ENCODE data around the gene KANK2. TPM values are rescaled to one million over a fixed set of nuclear protein-coding genes. Genes with fewer than 3 reads are reported as not detected.
"Not testable (repeated sequence)": the region's sequence is repeated elsewhere in the genome, so short reads cannot be mapped to it uniquely, and the experiment has no call there.

The KANK2 gene
- total and polyA plus RNA-seq, 4 donors = 56.3 to 270 (median 97.7) TPM

DNA sequence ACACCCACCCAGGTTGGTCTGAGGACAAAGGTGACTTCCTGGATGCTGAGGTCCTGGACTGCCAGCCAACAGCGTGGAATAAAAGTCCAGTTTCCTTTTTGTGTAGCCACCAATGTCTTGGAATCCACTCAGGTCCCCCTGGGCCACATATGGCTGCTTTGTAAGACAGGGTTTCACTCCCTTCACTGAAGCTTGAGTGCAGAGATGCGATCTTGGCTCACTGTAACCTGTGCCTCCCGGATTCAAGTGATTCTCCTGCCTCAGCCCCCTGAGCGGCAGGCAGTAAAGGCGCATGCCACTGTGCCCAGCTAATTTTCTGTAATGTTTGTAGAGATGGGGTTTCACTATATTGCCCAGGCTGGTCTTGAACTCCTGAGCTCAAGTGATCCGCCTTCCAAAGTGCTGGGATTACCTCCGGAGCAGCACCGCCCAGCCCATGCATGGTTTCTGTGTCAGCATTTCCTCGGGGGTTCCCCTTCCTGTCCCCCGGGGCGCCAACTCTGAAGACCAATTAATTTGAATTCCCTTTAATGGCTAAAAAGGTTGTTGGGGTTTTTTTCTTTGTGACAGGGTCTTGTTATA is 17.5 kb downstream of the KANK2 start:
- H3K36me3 ChIP-seq (ENCODE audit: control insufficient read depth, insufficient read depth, low read length) = peaks cover 33% of the 10 kb centered on the region
- peaks cover 2% of the 10 kb centered on the region for H3K9me3 ChIP-seq (ENCODE audit: control insufficient read depth, insufficient read depth, low read length)
- H3K27ac ChIP-seq (ENCODE audit: low read depth, low read length) = no peak overlapping the region
- no peaks in the 10 kb centered on the region for H3K4me1 ChIP-seq (ENCODE audit: control insufficient read depth, insufficient read depth, low read length)
- 87% methylated on average over 8 of the region's 11 CpGs for WGBS (ENCODE audit: insufficient coverage)
- no peak overlapping the region for H3K4me3 ChIP-seq (ENCODE audit: low read depth, low read length)
- no peak for DNase-seq (ENCODE audit: low read depth in 4 of 6, low spot score in 6 of 6)
- H3K27me3 ChIP-seq (ENCODE audit: control insufficient read depth, insufficient read depth, low read length) = no peaks in the 10 kb centered on the region

DNA sequence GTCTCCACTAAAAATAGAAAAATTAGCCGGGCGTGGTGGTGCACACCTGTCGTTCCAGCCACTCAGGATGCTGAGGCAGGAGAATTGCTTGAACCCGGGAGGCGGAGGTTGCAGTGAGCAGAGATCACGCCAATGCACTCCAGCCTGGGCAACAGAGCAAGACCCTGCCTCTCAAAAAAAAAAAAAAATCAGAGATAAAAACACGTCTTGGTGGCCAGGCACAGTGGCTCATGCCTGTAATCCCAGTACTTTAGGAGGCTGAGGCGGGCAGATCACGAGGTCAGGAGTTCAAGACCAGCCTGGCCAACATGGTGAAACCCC is 18.2 kb downstream of the KANK2 start:
- H3K27me3 ChIP-seq (ENCODE audit: control insufficient read depth, insufficient read depth, low read length); H3K9me3 ChIP-seq (ENCODE audit: control insufficient read depth, insufficient read depth, low read length); H3K4me1 ChIP-seq (ENCODE audit: control insufficient read depth, insufficient read depth, low read length); DNase-seq (ENCODE audit: low read depth in 4 of 6, low spot score in 6 of 6); H3K27ac ChIP-seq (ENCODE audit: low read depth, low read length); H3K4me3 ChIP-seq (ENCODE audit: low read depth, low read length): not testable (repeated sequence)
- peaks cover 40% of the 10 kb centered on the region for H3K36me3 ChIP-seq (ENCODE audit: control insufficient read depth, insufficient read depth, low read length)
- WGBS (ENCODE audit: insufficient coverage) = 94% methylated on average over 6 of the region's 9 CpGs

DNA sequence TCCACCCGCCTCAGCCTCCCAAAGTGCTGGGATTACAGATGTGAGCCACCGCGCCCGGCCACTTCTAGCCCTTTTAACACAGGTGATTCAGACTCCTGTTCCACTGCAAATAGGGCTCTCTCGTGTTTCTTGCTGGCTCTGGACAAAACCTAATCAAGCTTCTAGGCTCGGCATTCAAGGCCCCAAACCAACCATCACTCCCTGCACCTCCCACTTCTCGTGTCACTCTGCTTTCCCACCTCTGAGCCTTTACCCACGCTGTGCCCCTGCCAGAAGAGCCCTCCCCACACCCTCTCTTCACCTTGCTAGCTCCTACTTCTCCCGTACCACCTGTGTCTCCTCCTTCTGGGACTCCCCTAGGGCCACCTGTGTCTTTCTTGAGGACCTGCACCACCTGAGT is 19.8 kb downstream of the KANK2 start:
- Histone ChIP-seq H3K36me3 (ENCODE audit: control insufficient read depth, insufficient read depth, low read length) (peaks cover 55% of the 10 kb centered on the region), H3K9me3 (ENCODE audit: control insufficient read depth, insufficient read depth, low read length) (no peaks in the 10 kb centered on the region), H3K27ac (ENCODE audit: low read depth, low read length) (no peak overlapping the region), H3K27me3 (ENCODE audit: control insufficient read depth, insufficient read depth, low read length) (no peaks in the 10 kb centered on the region), H3K4me3 (ENCODE audit: low read depth, low read length) (no peak overlapping the region), H3K4me1 (ENCODE audit: control insufficient read depth, insufficient read depth, low read length) (no peaks in the 10 kb centered on the region)
- no peak for DNase-seq (ENCODE audit: low read depth in 4 of 6, low spot score in 6 of 6)
- 92% methylated on average over 9 of the region's 9 CpGs for WGBS (ENCODE audit: insufficient coverage)

DNA sequence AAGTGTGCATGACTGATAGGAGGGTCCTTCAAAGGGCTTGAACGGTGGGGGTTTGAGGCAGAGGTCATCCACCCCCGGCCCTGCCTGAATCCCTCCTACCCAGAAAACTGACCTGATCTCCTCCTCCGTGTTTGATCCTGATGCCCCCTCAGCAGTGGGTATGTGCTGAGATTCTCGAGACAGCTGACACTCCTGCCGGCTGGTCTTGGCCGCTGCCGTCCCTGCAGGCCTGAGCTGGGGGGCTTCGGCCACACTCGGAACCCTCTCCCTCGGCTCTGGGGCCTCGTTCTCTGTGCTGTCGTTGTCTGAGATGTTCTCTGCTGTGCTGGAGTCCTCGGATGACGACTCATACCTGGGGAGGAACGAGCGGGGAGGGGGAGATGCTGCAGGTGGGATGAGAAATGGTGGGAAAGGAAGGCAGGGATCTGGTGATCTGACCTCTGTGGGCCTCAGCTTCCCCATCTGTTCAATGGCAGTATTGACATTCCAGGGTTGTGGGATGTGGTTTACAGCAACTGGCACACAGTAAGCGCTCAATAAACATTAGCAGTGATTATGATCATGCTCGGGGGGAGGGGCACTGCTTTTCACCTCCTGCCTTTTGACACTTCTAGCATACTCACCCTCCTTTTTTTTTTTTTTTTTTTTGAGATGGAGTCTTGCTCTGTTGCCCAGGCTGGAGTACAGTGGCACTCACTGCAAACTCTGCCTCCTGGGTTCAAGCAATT is 20.7 kb downstream of the KANK2 start:
- H3K36me3 ChIP-seq (ENCODE audit: control insufficient read depth, insufficient read depth, low read length) = peaks cover 58% of the 10 kb centered on the region
- H3K27me3 ChIP-seq (ENCODE audit: control insufficient read depth, insufficient read depth, low read length) = no peaks in the 10 kb centered on the region
- no peaks in the 10 kb centered on the region for H3K9me3 ChIP-seq (ENCODE audit: control insufficient read depth, insufficient read depth, low read length)
- H3K4me1 ChIP-seq (ENCODE audit: control insufficient read depth, insufficient read depth, low read length) = no peaks in the 10 kb centered on the region
- no peak for DNase-seq (ENCODE audit: low read depth in 4 of 6, low spot score in 6 of 6)
- WGBS (ENCODE audit: insufficient coverage) = 94% methylated on average over 15 of the region's 18 CpGs
- H3K4me3 ChIP-seq (ENCODE audit: low read depth, low read length) = no peak overlapping the region
- H3K27ac ChIP-seq (ENCODE audit: low read depth, low read length) = no peak overlapping the region

DNA sequence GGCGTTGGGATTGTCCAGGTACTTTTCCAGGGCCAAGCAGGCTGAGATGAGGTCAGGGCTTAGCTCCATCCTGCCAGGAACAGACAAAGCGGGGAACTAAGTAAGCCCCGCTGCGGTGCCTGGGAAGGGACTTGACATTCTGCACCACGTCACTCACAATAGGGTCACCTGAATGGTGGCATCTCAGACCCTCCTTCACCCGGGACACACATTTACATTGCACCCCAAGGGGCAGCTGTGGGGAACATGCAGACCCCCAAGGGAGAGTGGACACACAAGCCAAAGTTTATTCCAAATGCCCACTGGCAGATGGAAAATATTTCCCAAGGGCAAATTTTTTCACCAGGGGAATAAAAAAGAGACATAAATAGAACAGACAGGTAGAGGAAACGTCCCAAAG is 21.4 kb downstream of the KANK2 start:
- Histone ChIP-seq H3K27ac (ENCODE audit: low read depth, low read length) (no peak overlapping the region), H3K9me3 (ENCODE audit: control insufficient read depth, insufficient read depth, low read length) (no peaks in the 10 kb centered on the region), H3K4me3 (ENCODE audit: low read depth, low read length) (no peak overlapping the region), H3K4me1 (ENCODE audit: control insufficient read depth, insufficient read depth, low read length) (no peaks in the 10 kb centered on the region), H3K36me3 (ENCODE audit: control insufficient read depth, insufficient read depth, low read length) (peaks cover 58% of the 10 kb centered on the region), H3K27me3 (ENCODE audit: control insufficient read depth, insufficient read depth, low read length) (no peaks in the 10 kb centered on the region)
- DNase-seq (ENCODE audit: low read depth in 4 of 6, low spot score in 6 of 6) = no peak
- 92% methylated on average over 5 of the region's 7 CpGs for WGBS (ENCODE audit: insufficient coverage)

DNA sequence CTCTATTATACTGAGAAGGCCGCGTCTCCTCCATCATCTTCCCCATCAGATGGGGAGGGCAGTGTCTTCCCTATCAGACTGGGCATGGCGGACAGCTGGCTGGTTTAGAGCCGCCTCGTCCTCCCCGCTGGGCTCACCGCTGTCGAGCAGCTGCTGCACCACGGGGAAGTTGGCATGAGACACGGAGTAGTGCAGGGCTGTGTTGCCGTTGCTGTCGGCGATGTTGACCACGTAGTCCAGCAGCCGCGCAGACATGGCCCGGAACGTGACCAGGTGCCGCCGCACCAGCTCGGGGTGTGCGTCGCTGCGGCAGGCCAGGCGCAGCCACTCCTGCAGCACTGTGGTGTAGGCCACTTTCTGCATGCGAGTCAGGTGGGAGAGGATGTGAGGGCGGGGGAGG is 23.0 kb downstream of the KANK2 start:
- 77% methylated on average over 14 of the region's 27 CpGs for WGBS (ENCODE audit: insufficient coverage)
- peak in 1 of 6 donors; percentile 31 for DNase-seq (ENCODE audit: low read depth in 4 of 6, low spot score in 6 of 6)
- H3K36me3 ChIP-seq (ENCODE audit: control insufficient read depth, insufficient read depth, low read length) = peaks cover 70% of the 10 kb centered on the region
- no peaks in the 10 kb centered on the region for H3K4me1 ChIP-seq (ENCODE audit: control insufficient read depth, insufficient read depth, low read length)
- H3K4me3 ChIP-seq (ENCODE audit: low read depth, low read length) = no peak overlapping the region
- H3K9me3 ChIP-seq (ENCODE audit: control insufficient read depth, insufficient read depth, low read length) = no peaks in the 10 kb centered on the region
- no peaks in the 10 kb centered on the region for H3K27me3 ChIP-seq (ENCODE audit: control insufficient read depth, insufficient read depth, low read length)
- no peak overlapping the region for H3K27ac ChIP-seq (ENCODE audit: low read depth, low read length)

DNA sequence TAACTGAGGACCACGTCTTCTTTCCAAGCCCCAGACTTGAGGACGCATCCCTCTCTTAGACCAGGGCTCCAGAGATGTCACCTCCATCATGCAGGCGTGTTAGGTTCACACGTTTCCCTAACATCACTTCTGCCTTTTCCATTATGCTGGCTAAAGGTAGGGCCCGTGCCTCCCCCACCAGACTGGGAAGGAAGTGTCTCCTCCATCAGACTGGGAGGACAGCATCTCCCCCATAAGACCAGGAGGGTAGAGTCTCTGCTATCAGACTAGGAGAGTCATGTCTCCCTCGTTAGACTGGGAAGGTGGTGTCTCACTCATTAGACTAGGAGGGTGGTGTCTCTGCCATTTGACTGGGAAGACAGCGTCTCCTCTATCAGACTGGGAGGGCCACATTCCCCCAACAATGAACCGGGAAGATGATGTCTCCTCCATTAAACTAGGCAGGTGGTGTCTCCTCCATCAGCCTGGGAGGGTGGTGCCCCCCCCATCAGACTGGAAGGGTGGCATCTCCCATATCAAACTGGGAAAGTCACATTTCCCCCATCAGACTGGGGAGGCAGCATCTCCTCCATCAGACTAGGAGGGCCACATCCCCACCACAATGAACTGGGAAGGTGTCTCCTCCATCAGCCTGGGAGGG is 23.7 kb downstream of the KANK2 start:
- Histone ChIP-seq H3K36me3 (ENCODE audit: control insufficient read depth, insufficient read depth, low read length) (peaks cover 67% of the 10 kb centered on the region), H3K27me3 (ENCODE audit: control insufficient read depth, insufficient read depth, low read length) (no peaks in the 10 kb centered on the region), H3K9me3 (ENCODE audit: control insufficient read depth, insufficient read depth, low read length) (no peaks in the 10 kb centered on the region), H3K4me3 (ENCODE audit: low read depth, low read length) (no peak overlapping the region), H3K4me1 (ENCODE audit: control insufficient read depth, insufficient read depth, low read length) (no peaks in the 10 kb centered on the region), H3K27ac (ENCODE audit: low read depth, low read length) (no peak overlapping the region)
- 100% methylated on average over 4 of the region's 8 CpGs for WGBS (ENCODE audit: insufficient coverage)
- DNase-seq (ENCODE audit: low read depth in 4 of 6, low spot score in 6 of 6) = no peak

DNA sequence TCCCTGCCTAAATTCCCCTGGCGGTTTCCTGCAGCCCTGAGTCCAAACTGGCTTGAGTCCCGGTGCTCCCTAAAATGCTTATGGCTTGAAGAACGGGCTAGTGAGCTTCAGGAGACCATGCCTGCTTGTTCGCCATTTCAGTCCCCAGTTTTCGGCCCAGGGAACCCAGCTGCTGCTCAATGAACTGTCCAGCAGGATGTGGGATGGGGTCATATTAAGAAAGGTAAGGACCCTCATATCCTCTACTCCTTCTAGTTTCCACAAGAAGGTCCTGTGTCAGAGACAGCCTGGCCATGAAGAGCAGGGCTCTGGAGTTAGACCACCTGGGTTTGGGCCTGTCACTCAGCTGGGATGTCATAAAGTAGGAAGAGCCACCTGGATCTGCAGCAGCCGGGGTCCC is 24.8 kb downstream of the KANK2 start:
- DNase-seq (ENCODE audit: low read depth in 4 of 6, low spot score in 6 of 6) = no peak
- 100% methylated on average over 4 of the region's 6 CpGs for WGBS (ENCODE audit: insufficient coverage)
- Histone ChIP-seq H3K36me3 (ENCODE audit: control insufficient read depth, insufficient read depth, low read length) (peaks cover 66% of the 10 kb centered on the region), H3K9me3 (ENCODE audit: control insufficient read depth, insufficient read depth, low read length) (no peaks in the 10 kb centered on the region), H3K4me3 (ENCODE audit: low read depth, low read length) (no peak overlapping the region), H3K27ac (ENCODE audit: low read depth, low read length) (no peak overlapping the region), H3K4me1 (ENCODE audit: control insufficient read depth, insufficient read depth, low read length) (no peaks in the 10 kb centered on the region), H3K27me3 (ENCODE audit: control insufficient read depth, insufficient read depth, low read length) (no peaks in the 10 kb centered on the region)

DNA sequence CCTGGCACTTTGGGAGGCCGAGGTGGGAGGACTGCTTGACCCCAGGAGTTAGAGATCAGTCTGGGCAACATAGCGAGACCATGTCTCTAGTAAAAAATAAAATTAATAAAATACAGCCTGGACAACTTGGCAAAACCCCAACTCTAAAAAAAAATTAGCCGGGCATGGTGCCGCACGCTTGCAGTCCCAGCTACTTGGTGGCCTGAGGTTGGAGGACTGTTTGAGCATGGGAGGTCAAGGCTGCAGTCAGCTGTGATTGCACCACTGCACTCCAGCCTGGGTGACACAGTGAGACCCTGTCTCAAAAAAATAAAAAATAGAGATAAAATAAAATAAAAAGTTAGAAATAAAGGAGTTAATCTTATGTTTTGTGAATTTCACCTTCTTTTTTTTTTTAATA is 26.2 kb downstream of the KANK2 start:
- Histone ChIP-seq H3K27me3 (ENCODE audit: control insufficient read depth, insufficient read depth, low read length) (no peaks in the 10 kb centered on the region), H3K4me3 (ENCODE audit: low read depth, low read length) (no peak overlapping the region), H3K36me3 (ENCODE audit: control insufficient read depth, insufficient read depth, low read length) (peaks cover 65% of the 10 kb centered on the region), H3K9me3 (ENCODE audit: control insufficient read depth, insufficient read depth, low read length) (no peaks in the 10 kb centered on the region), H3K27ac (ENCODE audit: low read depth, low read length) (no peak overlapping the region), H3K4me1 (ENCODE audit: control insufficient read depth, insufficient read depth, low read length) (peaks cover 7% of the 10 kb centered on the region)
- WGBS (ENCODE audit: insufficient coverage) = no CpG with 5 or more reads among the region's 5 CpGs
- DNase-seq (ENCODE audit: low read depth in 4 of 6, low spot score in 6 of 6) = no peak

All from spinal cord (tissue), 10 donors.